Measurements from ENCODE around the gene STXBP2.
A peak's percentile ranks its signal among the peaks of the same experiment; 100 is the strongest.

STXBP2 gene

GRCh38 chr19:7676376-7676775 lies 39.5 kb downstream of the STXBP2 start:
- DNase-seq, result no peak
- intact Hi-C loops (cut with DNase I), result loop anchor here (10.0 kb wide), 1 partner anchor 112 kb away; no protein-coding TSS in a partner anchor

DNA sequence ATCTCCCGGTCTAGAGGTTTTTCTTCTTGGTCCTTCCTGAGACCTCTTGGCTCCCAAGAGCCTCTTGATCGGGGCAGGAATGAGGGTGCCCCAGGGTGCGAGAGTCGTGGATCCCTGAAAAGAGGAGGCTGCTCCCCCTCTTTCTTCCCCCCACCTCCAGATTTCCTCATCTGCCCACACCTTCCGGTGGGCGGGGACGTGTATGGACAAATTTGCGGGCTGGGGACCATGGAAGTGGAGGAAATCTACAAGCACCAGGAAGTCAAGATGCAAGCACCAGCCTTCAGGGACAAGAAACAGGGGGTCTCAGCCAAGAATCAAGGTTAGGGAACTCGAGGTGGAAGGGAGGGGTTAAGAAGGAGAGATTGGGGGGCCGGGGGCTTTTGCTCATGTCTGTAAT lies 39.9 kb downstream of the STXBP2 start, which contains the start of gene MCEMP1:
TSS of gene MCEMP1 (plus strand) at position 237 of the 400 bp plus-strand sequence. CDS start at position 268, 31 bp downstream.
- intact Hi-C loops (cut with DNase I), result loop anchor here (10.0 kb wide), 1 partner anchor 112 kb away; no protein-coding TSS in a partner anchor
- DNase-seq, result no peak

GRCh38 chr19:7677669-7678311 lies 40.9 kb downstream of the STXBP2 start:
- DNase-seq, result no peak
- intact Hi-C loops (cut with DNase I), result loop anchor here (10.0 kb wide), 1 partner anchor 113 kb away; no protein-coding TSS in a partner anchor

DNA sequence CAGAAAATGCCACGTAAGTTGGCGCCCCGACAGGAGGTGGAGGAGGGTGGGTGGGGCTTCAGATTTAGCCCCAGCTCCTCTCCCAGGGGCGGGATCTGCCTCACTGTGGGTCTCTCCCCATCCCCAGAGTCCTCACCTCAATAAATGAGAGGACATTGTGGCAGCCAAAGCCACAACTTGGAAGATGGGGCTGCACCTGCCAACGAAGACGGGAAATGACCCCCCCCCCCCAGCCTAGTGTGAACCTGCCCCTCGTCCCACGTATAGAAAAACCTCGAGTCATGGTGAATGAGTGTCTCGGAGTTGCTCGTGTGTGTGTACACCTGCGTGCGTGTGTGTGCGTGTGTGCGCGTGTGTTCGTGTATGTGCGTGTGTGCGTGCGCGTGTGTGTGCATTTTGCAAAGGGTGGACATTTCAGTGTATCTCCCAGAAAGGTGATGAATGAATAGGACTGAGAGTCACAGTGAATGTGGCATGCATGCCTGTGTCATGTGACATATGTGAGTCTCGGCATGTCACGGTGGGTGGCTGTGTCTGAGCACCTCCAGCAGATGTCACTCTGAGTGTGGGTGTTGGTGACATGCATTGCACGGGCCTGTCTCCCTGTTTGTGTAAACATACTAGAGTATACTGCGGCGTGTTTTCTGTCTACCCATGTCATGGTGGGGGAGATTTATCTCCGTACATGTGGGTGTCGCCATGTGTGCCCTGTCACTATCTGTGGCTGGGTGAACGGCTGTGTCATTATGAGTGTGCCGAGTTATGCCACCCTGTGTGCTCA lies 42.3 kb downstream of the STXBP2 start:
- peak in 4 of 10 donors; percentile 28 to 77 (median 31) for DNase-seq
- intact Hi-C loops (cut with DNase I), result loop anchor here (10.0 kb wide), 1 partner anchor 114 kb away; no protein-coding TSS in a partner anchor

DNA sequence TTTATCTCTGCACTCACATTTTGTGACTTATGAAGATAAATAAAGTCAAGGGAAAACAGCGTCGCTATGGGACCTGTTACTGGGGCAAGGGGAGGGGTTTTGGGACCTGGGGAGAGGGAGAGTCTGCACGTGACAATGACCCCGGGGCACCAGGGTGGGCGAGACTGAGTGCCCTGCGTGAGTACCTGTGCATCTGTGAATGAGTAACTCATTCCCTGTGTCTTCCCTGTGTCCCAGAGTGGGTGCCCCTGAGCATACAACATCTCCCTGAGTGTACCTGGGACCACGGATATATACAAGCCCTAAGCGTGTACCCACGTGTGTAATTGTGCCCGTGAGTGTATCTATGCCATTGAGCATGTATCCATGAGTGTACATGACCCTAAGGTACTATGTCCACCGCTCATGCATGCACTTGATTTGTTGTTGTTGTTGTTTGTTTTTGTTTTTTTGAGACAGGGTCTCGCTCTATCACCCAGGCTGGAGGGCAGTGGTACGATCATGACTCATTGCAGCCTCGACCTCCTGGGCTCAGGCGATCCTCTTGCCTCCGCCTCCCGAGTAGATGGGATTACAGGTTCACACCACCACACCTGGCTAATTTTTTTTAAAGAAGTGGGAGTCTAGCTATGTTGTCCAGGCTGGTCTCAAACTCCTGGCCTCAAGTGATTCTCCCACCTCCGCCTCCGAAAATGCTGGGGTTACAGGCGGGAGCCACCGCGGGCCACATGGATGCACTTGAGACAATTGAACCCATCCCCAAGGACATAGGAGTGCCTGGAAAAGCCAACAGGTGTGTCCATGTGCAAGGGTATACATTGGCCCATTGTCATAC lies 43.1 kb downstream of the STXBP2 start:
- intact Hi-C loops (cut with DNase I), result loop anchor here (1.0 to 10.0 kb wide), 3 partner anchors 28 to 326 kb away; no protein-coding TSS in a partner anchor
- DNase-seq, result peak in 1 of 10 donors; percentile 59

DNA sequence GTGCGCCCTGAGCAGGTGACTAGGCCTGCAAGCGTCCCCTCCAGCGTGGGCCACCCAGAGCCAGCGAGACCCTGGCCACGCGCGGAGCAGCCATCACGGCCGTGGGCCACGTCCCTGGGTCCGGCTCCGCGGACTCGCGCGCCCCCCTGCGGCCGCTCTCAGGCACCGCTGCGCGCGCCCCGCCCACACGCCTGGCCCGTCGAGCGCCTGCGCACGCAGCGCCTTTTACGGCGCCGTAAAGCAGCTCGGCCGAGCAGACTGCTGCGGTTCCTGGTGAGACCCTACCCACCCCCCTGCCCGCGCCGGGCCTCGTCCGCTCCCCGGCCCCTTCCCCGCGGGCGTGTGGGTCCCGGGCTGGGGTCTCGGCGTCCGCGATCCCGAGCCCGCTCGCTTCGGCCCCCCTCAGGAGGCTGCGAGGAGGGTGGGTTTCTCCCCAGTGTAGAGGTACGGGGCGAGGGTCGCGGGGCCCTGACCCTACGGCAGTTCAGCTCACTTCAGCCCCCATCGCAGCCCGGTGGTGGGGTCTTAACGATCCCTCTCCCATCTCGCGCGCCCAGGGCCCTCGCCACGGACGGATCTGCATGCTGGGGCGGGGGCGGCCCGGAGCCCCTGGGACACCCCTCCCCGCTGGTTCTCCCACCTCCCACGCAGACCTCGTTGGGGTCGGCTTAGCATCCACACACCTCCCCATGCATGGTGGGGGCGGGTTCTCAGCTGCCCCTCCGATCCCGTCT lies 43.9 kb downstream of the STXBP2 start, which contains the start of gene TRAPPC5:
TSS of gene TRAPPC5 (plus strand) at position 228 of the 734 bp plus-strand sequence. CDS start 1,421 bp downstream, outside the sequence.
- DNase-seq, result peak; percentile 75 to 98 (median 82)
- intact Hi-C loops (cut with DNase I), result loop anchor here (1.0 kb wide), 3 partner anchors 28 to 326 kb away; no protein-coding TSS in a partner anchor

DNA sequence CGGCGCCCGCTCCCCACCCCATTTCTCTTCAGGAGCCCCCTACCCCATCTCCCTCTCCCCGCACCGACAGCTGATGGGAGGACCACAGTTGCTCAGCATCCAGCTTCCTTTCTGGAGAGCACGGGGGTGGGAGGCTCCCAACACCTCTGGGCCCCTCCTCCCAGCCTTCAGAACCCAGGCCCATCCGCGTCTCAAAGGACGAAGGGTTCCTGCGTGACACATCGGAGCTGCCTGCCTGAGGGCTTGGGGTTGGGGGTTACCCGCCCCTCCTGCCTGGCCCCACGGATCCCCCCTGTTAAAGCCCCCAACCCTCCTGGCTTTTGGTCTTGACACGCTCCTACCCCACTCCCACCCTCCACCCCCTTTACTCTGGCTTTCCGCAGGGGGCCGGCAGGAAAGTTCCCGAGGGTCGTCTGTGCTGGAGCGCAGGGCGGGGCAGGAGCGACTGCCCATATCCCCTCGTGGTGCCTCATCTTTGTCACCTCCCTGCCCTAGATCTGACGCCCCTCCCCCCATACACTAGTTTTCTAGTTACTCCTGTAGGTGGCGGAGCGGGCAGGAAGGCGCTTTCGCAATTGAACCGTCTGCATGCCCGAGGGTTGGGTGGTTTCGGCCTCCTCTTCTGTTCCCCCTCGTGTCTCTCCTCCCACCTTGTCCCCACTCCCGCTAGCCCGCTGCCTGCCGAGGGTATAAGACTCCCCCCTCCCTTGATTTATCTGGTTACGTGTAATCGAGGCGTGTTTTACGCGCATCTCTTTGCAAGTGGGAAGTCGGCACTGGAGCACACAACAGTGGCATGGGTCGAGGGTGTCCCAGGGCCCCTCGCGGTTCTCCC lies 44.6 kb downstream of the STXBP2 start:
- intact Hi-C loops (cut with DNase I), result loop anchor here (1.0 kb wide), 1 partner anchor 118 kb away; no protein-coding TSS in a partner anchor
- peak; percentile 45 to 95 (median 72) for DNase-seq

DNA sequence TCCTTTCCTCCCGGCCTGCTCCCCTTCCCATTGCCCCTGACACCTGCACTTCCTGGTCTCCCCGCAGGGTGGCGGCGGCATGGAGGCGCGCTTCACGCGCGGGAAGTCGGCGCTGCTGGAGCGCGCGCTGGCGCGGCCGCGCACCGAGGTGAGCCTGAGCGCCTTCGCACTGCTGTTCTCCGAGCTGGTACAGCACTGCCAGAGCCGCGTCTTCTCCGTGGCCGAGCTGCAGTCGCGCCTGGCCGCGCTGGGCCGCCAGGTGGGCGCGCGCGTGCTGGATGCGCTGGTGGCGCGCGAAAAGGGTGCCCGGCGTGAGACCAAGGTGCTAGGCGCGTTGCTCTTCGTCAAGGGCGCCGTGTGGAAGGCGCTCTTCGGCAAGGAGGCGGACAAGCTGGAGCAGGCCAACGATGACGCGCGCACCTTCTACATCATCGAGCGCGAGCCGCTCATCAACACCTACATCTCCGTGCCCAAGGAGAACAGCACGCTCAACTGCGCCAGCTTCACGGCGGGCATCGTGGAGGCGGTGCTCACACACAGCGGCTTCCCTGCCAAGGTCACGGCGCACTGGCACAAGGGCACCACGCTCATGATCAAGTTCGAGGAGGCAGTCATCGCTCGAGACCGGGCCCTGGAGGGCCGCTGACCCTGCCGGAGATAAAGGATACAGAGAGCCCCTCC lies 45.4 kb downstream of the STXBP2 start:
- intact Hi-C loops (cut with DNase I), result no loop called here
- peak in 6 of 10 donors; percentile 33 to 92 (median 78) for DNase-seq

DNA sequence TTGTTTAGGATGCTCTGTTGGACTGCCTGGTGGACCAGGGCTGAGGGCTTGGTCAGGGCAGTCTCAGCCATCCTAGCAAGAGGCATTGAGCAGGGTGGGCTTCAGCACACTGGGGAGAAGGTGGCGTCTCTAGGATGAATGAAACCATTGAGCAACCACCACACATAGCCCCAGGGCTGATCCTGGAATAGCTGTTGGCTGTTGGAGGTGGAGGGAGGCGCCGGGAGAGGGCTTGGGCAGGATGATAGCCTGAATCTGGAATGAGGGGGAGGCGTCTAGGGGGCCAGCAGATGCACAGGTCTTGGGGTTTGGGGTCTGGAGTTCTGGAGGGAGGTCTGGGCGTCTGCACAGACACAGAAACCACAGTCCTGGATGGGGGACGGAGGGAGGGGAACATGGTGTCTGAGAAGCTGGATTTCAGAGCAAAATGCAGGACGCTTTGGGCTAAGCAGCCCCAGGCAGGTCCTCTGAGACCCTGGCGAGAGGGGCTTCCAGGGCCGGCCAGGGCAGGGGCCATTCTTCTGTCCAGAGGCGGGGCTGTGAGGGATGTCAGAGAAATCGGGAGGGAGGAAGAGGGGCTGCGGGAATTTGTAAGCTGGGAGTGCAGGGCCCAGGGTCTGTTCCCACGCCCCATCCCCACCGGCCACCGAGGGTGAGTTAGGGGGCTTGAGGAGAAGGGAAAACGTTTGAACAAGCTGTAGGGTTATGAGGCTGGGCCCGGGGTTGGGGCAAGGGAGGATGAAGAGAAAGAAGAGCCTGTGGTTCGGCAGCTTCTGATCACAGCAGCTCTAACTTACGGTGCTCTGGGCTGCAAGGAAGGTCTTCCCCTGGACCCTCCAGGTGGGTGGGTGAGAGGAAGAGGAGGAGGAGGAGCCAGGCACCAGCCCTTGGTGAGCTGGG lies 48.9 kb downstream of the STXBP2 start:
- no peak for DNase-seq
- intact Hi-C loops (cut with DNase I), result no loop called here

DNA sequence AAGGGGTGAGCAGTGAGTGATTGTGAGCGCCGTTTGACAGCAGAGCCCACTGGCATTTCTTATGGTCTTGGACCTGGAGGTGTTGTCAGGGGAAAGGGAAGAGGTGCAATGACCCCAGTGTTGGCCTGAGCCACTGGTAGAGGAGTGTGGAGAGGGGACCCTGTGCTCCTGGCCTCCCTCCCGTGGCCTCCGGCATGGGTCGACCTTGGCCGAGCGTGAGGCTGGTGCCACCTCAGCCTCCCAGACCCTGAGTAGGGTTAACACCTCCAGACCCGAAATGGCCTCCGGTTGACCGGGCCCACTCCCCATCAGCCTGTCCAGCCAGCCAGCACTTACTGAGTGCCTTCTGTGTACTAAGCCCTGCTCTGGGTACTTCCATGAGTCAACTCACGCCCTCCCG lies 50.3 kb downstream of the STXBP2 start:
- peak in 1 of 10 donors; percentile 67 for DNase-seq
- intact Hi-C loops (cut with DNase I), result no loop called here

GRCh38 chr19:7689165-7689564 lies 52.3 kb downstream of the STXBP2 start:
- DNase-seq, result no peak
- intact Hi-C loops (cut with DNase I), result no loop called here

GRCh38 chr19:7690779-7691258 lies 53.9 kb downstream of the STXBP2 start:
- intact Hi-C loops (cut with DNase I), result no loop called here
- no peak for DNase-seq

DNA sequence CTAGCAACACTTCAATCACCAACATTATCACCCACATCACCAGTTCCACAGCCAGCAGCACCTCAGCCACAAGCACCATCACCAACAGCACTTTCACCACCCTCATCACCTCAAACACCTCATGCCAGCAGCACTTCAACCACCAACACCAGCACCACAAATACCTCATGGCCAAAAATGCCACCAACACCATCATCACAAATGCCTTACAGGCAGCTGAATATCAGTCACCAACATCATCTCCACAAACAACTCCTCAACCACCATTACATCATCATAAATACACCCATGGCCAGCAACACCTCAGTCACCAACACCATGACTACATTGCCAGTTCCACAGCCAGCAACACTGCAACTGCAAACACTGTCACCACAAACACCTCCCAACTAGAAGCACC lies 54.6 kb downstream of the STXBP2 start:
- DNase-seq, result no peak
- intact Hi-C loops (cut with DNase I), result no loop called here

GRCh38 chr19:7692417-7693088 lies 55.6 kb downstream of the STXBP2 start:
- no peak for DNase-seq

DNA sequence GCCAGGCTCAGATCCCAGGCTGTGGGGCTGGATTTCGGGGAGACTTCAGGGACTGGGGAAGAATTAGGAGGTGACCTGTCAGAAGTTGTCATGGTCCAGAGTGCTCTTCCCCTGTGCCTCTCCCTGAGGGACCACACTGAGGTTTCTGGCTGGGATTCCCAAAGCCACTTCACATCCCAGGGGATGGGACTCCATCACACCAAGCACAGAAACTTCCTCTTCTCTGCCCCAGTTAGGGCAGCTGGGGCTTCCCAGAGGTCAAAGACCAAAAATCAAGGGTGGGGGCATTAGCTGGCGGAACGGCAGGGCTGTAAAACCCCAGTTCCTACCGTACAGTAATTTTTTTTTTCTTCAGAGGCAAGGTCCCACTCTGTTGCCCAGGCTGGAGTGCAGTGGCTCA lies 57.6 kb downstream of the STXBP2 start:
- intact Hi-C loops (cut with DNase I), result no loop called here
- no peak for DNase-seq

More at GRCh38 chr19:7692417-7693088, 55.6 kb downstream of the STXBP2 start:
- intact Hi-C loops (cut with DNase I), result no loop called here
